GM12874 (cell line): ENCODE data around the gene MYDGF.

Experiments
- CTCF ChIP-seq: IDR thresholded peaks from 2 replicates; pipeline ENCODE4 v1.5.1; 2011; ENCODE audit warnings: low read depth, mild to moderate bottlenecking, control low read depth, low read length, moderate library complexity; ENCODE audit not compliant: insufficient read depth

The MYDGF gene

DNA sequence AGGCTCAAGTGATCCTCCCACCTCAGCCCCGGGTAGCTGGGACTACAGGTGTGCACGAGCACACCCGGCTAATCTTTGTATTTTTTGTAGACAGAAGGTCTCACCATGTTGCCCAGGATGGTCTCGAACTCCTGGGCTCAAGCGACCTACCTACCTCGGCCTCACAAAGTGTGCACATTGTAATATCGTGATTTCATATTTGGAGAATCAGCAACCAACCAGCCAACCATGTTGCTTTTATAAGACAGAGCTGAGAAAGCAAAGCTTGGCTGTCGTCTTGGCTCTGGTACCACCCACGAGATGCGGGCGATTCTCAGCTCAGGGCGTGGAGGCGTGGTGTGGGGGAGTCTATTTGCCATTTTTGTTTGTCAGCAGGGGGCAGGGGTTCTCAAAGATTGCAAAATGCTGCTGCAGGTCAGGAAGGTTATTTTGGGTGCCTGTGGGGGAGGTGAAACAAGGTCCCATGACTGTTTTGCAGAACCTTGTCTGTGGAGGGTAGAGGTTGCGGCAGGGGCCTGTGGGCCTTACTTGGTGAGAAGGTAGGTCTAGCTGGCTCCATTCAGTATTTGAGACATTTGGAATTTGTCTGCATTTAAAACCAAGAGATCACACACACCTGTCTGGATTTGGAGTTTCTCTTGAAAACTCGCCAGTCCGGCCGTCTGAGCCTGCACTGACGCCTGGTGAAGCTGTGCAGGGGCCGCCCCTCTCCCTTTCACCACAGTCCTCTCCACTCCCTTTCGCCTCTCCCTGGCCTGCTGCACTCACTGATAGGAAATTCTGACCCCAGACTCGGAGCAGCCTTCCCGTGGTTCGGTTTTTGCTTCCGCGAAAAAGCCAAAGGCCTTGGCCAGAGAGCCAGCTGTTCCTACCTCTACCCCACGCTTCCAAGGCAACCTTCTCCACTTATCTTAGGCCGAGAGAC lies 15.4 kb downstream of the MYDGF start:
- no peak for TF ChIP-seq CTCF

DNA sequence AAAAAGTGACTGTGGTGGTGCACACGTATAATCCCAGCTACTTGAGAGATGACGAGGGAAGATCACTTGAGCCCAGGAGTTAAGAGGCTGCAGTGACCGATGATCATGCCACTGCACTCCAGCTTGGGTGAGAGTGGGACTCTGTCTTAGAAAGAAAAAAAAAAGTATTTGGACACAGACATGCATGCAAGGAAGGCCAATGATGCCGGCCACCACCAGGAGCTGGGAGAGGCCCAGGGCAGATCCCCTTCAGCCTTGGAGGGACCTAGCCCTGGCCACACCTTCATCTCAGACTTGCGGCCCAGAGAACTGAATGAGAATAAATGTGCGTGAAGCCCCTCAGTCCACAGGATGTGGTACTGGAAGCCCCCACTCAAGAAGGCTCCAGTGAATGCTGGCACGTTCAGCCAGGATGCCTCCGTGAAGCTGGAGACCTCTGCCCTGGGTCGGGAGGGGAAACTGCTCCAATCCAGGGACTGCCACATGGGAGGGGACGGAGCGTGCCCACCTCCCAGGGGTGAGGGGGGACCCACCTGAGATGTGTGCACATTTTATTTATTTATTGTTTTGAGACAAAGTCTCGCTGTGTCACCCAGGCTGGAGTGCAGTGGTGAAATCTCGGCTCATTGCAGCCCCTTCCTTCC lies 16.2 kb downstream of the MYDGF start:
- TF ChIP-seq CTCF = no peak

DNA sequence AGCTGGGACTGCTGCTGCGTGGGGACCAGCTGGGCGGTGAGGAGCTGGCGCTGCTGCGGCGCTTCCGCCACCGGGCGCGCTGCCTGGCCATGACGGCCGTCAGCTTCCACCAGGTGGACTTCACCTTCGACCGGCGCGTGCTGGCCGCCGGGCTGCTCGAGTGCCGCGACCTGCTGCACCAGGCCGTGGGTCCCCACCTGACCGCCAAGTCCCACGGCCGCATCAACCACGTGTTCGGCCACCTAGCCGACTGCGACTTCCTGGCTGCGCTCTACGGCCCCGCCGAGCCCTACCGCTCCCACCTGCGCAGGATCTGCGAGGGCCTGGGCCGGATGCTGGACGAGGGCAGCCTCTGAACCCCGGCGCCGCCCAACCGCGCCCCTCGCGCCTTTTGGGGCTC lies 18.1 kb downstream of the MYDGF start:
- no peak for TF ChIP-seq CTCF

- TF ChIP-seq CTCF = no peak
Observed at GRCh38 chr19:4650159-4650558, 20.0 kb downstream of the MYDGF start.

- TF ChIP-seq CTCF = no peak
Observed at GRCh38 chr19:4649392-4650047, 20.6 kb downstream of the MYDGF start.

GRCh38 chr19:4647676-4648644 lies 22.2 kb downstream of the MYDGF start:
- peak; percentile 29; the same call in 1 of the 2 replicates for TF ChIP-seq CTCF
